AG04449 (cell line): Measurements from ENCODE around the gene EMP2.

Experiments used
- CTCF ChIA-PET: fragments of 350-600 bp; formaldehyde crosslinking; extraction: SDS; loops from one replicate; lab custom pipeline; 2021; ENCODE audit warnings: antibody characterized with exemption; lab: Yijun Ruan, JAX
- POLR2A ChIA-PET: fragments of 400-600, 350-600 bp; formaldehyde crosslinking; extraction: SDS; loops from one replicate; lab custom pipeline; 2020; ENCODE audit warnings: antibody characterized with exemption, inconsistent platforms; lab: Yijun Ruan, JAX
- DNase-seq: peaks from one replicate; pipeline ENCODE4 v3.0.0-alpha.2; 2010; ENCODE audit warnings: low read depth, low spot score
- H3K4me3 ChIP-seq: 2 replicates; pipeline ENCODE4 v1.5.1; 2011; ENCODE audit warnings: low read depth, mild to moderate bottlenecking, control low read depth, low read length
- TF ChIP-seq, protein P1 (sequence below): IDR thresholded peaks from one replicate; pipeline ENCODE4 v1.5.1; 2011; ENCODE audit warnings: mild to moderate bottlenecking, moderate library complexity, low read length, control low read depth, inconsistent platforms; ENCODE audit not compliant: insufficient read depth; ENCODE audit errors: missing control alignments

Gene EMP2

DNA sequence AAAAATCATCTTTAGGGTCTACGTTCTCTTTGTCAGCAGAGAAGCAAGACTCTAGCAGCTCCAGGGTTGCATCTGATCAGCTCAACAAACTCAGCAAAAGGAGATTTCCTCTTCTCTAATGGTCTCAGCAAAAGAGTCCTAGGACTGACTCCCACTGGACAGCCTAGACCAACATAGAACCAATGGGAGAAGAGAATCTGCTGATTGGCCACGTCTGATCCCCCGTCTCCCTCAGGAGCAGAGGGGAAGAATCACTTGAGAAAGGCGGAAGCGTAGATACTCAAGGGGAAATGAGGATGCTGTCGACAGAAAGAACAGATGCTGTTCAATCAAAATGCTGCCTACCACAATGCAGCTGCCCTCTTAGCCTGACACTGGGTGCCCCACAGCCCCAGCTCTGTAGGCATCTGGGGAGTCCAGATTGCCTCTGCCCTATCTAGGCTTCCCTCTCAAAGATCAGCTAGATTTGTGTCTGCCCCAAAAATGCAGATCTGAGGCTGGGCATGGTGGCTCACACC lies 31.5 kb upstream of the EMP2 start:
- DNase-seq = no peak
- POLR2A ChIA-PET = no interaction called here
- H3K4me3 ChIP-seq = no peak overlapping the region
- TF ChIP-seq, protein P1, sequence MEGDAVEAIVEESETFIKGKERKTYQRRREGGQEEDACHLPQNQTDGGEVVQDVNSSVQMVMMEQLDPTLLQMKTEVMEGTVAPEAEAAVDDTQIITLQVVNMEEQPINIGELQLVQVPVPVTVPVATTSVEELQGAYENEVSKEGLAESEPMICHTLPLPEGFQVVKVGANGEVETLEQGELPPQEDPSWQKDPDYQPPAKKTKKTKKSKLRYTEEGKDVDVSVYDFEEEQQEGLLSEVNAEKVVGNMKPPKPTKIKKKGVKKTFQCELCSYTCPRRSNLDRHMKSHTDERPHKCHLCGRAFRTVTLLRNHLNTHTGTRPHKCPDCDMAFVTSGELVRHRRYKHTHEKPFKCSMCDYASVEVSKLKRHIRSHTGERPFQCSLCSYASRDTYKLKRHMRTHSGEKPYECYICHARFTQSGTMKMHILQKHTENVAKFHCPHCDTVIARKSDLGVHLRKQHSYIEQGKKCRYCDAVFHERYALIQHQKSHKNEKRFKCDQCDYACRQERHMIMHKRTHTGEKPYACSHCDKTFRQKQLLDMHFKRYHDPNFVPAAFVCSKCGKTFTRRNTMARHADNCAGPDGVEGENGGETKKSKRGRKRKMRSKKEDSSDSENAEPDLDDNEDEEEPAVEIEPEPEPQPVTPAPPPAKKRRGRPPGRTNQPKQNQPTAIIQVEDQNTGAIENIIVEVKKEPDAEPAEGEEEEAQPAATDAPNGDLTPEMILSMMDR = no peak
- CTCF ChIA-PET = no interaction called here

DNA sequence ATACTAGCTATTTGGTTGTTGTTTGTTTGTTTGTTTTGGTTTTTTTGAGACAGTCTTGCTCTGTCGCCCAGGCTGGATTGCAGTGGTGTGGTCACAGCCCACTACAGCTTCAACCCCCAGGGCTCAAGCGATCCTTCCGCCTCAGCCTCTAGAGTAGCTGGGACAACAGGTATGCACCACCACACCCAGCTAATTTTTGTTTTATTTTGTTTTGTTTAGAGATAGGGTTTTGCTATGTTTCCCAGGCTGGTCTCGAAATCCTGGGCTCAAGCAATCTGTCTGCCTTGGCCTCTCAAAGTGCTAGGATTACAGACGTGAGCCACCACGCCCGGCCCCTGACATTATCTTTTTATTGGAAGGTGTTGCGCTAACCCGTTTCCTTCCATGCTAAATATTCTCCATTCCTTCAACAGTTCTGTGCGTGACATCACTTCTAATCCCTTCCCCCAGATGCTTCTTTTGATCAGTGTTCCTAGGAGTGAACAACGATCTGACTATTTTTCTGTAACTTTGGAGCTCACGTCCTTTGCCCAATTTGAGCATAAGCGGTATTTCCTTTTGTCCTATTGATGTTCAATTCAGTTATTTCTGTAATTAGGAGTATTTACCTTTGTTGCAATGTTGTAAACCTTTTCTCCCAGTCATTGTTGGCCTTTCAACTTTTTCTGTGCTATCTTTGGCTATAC lies 30.2 kb upstream of the EMP2 start:
- TF ChIP-seq, protein P1 = no peak
- ChIA-PET CTCF (interaction anchor here (0.8 to 2.0 kb wide), 3 partner anchors 11 to 126 kb away, joined by 4 to 10 read pairs (median 4); partner anchors contain the start of gene EMP2), POLR2A (no interaction called here)
- H3K4me3 ChIP-seq = no peak overlapping the region
- no peak for DNase-seq

DNA sequence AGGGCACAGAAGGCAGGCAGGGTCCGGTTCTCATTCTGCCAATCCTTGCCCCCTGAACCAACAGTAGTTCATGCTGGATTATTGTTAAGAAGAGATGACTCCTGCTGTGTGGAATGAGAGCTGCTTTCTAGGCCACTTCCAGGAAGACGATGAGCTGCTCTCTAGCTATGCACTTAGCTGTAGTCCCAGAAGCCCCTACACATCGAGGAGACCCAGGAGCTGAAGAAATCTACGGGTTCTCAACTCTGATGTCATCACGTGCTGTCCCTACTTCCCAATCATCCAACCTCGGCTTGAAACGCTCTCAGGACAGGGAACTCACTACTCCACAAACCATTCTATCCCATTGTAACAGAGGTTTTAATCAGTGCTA lies 29.0 kb upstream of the EMP2 start:
- ChIA-PET POLR2A (interaction anchor here (1.3 kb wide), 1 partner anchor 9 kb away, joined by 4 read pairs; no protein-coding TSS in a partner anchor), CTCF (interaction anchor here (0.8 to 2.0 kb wide), 4 partner anchors 10 to 309 kb away, joined by 3 to 10 read pairs (median 4); partner anchors contain the start of gene EMP2)
- DNase-seq = peak; percentile 47
- H3K4me3 ChIP-seq = no peak overlapping the region
- TF ChIP-seq, protein P1 = peak; percentile 2

DNA sequence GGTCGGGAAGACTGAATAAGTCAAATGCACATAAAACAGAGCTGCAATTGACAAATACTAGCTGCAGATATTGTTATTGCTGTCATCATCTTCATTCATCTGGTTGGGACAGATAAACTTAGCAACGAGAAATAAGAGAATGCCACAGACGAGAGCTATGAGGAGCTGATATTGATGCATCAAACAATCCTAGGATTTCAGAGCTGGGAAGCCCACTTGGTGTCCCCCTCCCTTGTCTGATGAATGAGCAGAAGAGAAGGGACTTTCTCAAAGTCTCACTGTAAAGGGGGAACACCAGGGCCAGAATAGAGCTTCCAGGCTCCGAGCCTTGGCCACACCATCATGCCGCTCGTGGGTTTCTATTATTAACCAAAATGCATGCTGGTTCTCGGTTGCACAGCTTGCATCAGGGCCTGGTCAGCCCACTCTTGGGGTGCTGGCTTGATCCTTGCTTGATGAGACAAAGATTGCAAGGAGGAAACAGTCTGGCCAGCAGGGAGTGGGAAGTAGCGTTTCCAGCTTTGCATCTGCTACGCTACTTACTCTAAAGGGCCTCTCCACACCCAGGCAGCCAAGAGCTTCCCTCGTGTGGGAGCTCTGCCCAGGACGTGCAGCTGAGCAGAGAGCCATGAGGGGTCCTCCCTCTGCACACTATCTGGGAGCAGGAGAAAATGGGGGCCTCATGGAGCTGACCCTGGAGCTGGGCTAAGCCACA lies 28.4 kb upstream of the EMP2 start:
- POLR2A ChIA-PET = interaction anchor here (1.3 kb wide), 1 partner anchor 9 kb away, joined by 4 read pairs; no protein-coding TSS in a partner anchor

DNA sequence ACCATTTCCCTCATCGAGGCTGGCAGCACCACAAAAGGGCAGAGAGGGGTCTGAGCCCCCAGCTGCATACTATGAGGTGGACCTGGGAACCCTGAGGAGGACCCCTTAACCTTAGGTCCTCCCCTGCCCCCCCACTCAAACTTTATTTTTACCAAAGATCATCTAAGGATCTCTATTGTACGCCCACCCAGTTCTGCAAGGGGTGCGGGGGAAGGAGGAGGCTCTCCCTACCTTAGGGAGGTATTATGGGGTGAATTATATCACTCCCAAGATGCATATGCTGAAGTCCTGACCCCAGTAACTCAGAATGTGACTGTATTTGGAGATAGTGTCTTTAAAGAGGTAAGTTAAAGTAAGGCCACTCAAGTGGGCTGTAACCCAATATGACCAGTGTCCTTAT lies 26.8 kb upstream of the EMP2 start:
- POLR2A ChIA-PET = no interaction called here
- H3K4me3 ChIP-seq = no peak overlapping the region
- no peak for DNase-seq
- CTCF ChIA-PET = no interaction called here
- TF ChIP-seq, protein P1 = no peak

More for the DNA sequence above, 28.4 kb upstream of the EMP2 start:
- no peak overlapping the region for H3K4me3 ChIP-seq
- TF ChIP-seq, protein P1 = no peak
- no peak for DNase-seq
- CTCF ChIA-PET = interaction anchor here (0.8 to 2.0 kb wide), 4 partner anchors 8 to 310 kb away, joined by 3 to 10 read pairs (median 3); partner anchors contain the start of gene EMP2

DNA sequence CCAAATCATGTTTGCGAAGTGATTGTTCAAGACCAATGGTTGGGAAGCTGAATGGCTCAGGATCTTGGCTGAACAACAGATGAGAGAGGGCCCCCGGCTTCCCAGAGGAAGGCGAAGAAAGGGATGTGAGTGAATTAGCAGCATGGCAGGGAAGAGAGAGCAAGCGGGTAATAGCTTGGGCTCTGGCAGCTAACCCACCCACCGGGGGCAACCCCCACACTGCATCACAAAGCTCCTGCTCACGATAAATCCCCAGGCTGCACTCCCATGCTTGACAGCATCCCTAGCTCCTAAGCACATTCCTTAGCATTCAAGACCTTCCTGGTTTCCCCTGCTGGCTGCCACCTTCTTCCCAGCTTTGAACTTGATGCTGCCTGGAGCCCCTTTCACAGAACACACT lies 26.2 kb upstream of the EMP2 start:
- ChIA-PET POLR2A (no interaction called here), CTCF (interaction anchor here (1.3 kb wide), 1 partner anchor 9 kb away, joined by 3 read pairs; no protein-coding TSS in a partner anchor)
- H3K4me3 ChIP-seq = no peak overlapping the region
- no peak for DNase-seq
- TF ChIP-seq, protein P1 = no peak
